CD4-positive, CD25-positive, alpha-beta regulatory T cell (primary cell): Measurements from ENCODE around the gene ANKRD44. TPM values are rescaled to one million over a fixed set of nuclear protein-coding genes. Genes with fewer than 3 reads are reported as not detected.

Source experiments
- ATAC-seq, 2 donors: fragments of 150-1000 bp; cut with Tn5 transposase; one replicate each; pipeline ENCODE4 v1.10.0; 2021; ENCODE audit warnings: low read depth in 2 of 2, moderate number of reproducible peaks in 2 of 2, moderate library complexity in 1 of 2
- DNase-seq, 3 donors: peaks; one replicate each; pipeline versions ENCODE4 v3.0.0 to v3.0.0-alpha.2; 2012 to 2022; ENCODE audit warnings: mixed read lengths in 1 of 3
- H3K27ac ChIP-seq: one replicate; pipeline ENCODE4 v1.7.0; 2013; ENCODE audit warnings: mild to moderate bottlenecking, low read length; ENCODE audit not compliant: insufficient read depth, poor library complexity, severe bottlenecking
- H3K27me3 ChIP-seq: one replicate; pipeline ENCODE4 v1.7.0; 2013; ENCODE audit warnings: low read length; ENCODE audit not compliant: control insufficient read depth, insufficient read depth
- H3K36me3 ChIP-seq: one replicate; pipeline ENCODE4 v1.7.0; 2013; ENCODE audit warnings: mild to moderate bottlenecking, low read length, moderate library complexity; ENCODE audit not compliant: control insufficient read depth, insufficient read depth
- H3K4me1 ChIP-seq: 2 replicates; pipeline ENCODE4 v1.7.0; 2013; ENCODE audit warnings: mild to moderate bottlenecking, low read length; ENCODE audit not compliant: insufficient read depth, control insufficient read depth, poor library complexity, severe bottlenecking
- H3K4me3 ChIP-seq: one replicate; pipeline ENCODE4 v1.7.0; 2013; ENCODE audit warnings: low read depth, mild to moderate bottlenecking, low read length, moderate library complexity
- H3K9me3 ChIP-seq, 2 experiments: 1 replicate in 1 of 2; 2 replicates in 1 of 2; pipeline ENCODE4 v1.7.0; 2013; ENCODE audit warnings: low read length in 2 of 2, mild to moderate bottlenecking in 1 of 2, moderate library complexity in 1 of 2; ENCODE audit not compliant: control insufficient read depth in 2 of 2
- H3K27ac Mint-ChIP-seq, 3 donors: one replicate each; pipeline ENCODE4 v1.8.0; 2020 to 2022; ENCODE audit warnings: mild to moderate bottlenecking in 3 of 3, mixed read lengths in 3 of 3, moderate library complexity in 2 of 3
- H3K27me3 Mint-ChIP-seq: one replicate; pipeline ENCODE4 v1.8.0; 2022; ENCODE audit warnings: mild to moderate bottlenecking, mixed read lengths
- H3K36me3 Mint-ChIP-seq: one replicate; pipeline ENCODE4 v1.8.0; 2020; ENCODE audit warnings: mixed read lengths
- H3K4me1 Mint-ChIP-seq, 4 donors: one replicate each; pipeline ENCODE4 v1.8.0; 2020 to 2022; ENCODE audit warnings: mixed read lengths in 4 of 4, mild to moderate bottlenecking in 1 of 4
- H3K4me3 Mint-ChIP-seq, 4 donors: one replicate each; pipeline ENCODE4 v1.8.0; 2020 to 2022; ENCODE audit warnings: mild to moderate bottlenecking in 4 of 4, mixed read lengths in 4 of 4, moderate library complexity in 3 of 4
- H3K9me3 Mint-ChIP-seq, 7 donors: one replicate each; pipeline ENCODE4 v1.8.0; 2020 to 2022; ENCODE audit warnings: mixed read lengths in 7 of 7, mild to moderate bottlenecking in 3 of 7, moderate library complexity in 2 of 7
- polyA plus RNA-seq, 4 donors: library from polyadenylated mRNA; unstranded; fragments of 300-500 nt; fragmentation: Illumina TruSeq; gene quantifications; one replicate each; pipeline ENCODE4 v1.2.3, GENCODE V29; 2021
- total RNA-seq: library from RNA; stranded (reverse); gene quantifications from one replicate; pipeline ENCODE4 v1.2.3, GENCODE V29; 2022

ANKRD44 gene
- total and polyA plus RNA-seq, 5 donors from 2014 or later = 69.6 to 301 (median 85.0) TPM

DNA sequence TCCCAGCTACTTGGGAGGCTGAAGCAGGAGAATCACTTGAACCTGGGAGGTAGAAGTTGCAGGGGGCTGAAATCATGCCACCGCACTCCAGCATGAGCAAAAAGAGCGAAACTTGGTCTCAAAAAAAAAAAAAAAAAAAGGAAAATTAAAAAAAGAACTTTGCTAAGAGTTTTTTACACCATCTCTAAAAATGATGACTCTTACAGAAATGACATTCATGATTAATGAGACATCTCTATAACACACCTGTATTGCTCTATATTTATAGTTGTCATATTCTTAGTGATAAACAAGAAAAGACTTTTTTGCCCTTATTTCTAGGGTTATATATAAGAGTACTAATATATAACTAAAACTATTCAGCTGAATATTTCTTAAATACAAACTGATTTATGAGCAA is 34.4 kb downstream of the ANKRD44 start:
- Mint-ChIP-seq H3K4me3 (no peak overlapping the region), H3K36me3 (peaks cover 31% of the 10 kb centered on the region), H3K27me3 (no peaks in the 10 kb centered on the region), H3K9me3 (peaks cover 0 to 2% (median 0%) of the 10 kb centered on the region in 7 donors), H3K27ac (peak overlapping the region in 2 of 3 donors; percentile 48 to 84), H3K4me1 (peaks cover 39 to 90% (median 73%) of the 10 kb centered on the region in 4 donors)
- Histone ChIP-seq H3K4me3 (peak overlapping the region; percentile 13), H3K9me3 (no peaks in the 10 kb centered on the region), H3K4me1 (peaks cover 70% of the 10 kb centered on the region), H3K36me3 (peaks cover 15% of the 10 kb centered on the region), H3K27ac (peak overlapping the region; percentile 23), H3K27me3 (no peaks in the 10 kb centered on the region)
- no peak for DNase-seq
- no peak for ATAC-seq

DNA sequence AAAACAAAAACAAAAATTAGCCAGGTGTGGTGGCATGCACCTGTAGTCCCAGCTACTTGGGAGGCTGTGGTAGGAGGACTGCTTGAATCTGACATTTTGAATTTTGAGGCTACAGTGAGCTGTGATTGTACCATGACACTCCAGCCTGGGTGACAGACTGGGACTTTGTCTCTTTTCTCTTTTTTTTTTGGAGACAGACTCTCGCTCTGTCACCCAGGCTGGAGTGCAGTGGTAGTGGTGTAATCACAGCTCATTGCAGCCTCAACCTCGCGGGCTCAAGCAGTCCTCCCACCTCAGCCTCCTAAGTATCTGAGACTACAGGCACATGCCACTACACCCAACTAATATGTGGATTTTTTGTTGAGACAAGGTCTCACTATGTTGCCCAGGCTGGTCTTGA is 35.6 kb downstream of the ANKRD44 start:
- Mint-ChIP-seq H3K36me3 (peaks cover 32% of the 10 kb centered on the region), H3K4me3 (peak overlapping the region in 2 of 4 donors; percentile 33 to 58), H3K4me1 (peaks cover 36 to 90% (median 75%) of the 10 kb centered on the region in 4 donors), H3K27me3 (no peaks in the 10 kb centered on the region), H3K27ac (peak overlapping the region; percentile 77 to 86 (median 84)), H3K9me3 (peaks cover 0 to 2% (median 0%) of the 10 kb centered on the region in 7 donors)
- H3K9me3 ChIP-seq = no peaks in the 10 kb centered on the region
- peak overlapping the region; percentile 53 for H3K27ac ChIP-seq
- peaks cover 70% of the 10 kb centered on the region for H3K4me1 ChIP-seq
- no peak for DNase-seq
- no peaks in the 10 kb centered on the region for H3K27me3 ChIP-seq
- no peak overlapping the region for H3K4me3 ChIP-seq
- ATAC-seq = no peak
- peaks cover 13% of the 10 kb centered on the region for H3K36me3 ChIP-seq

- no peaks in the 10 kb centered on the region for H3K27me3 ChIP-seq
- ATAC-seq (no peak), DNase-seq (no peak)
- no peaks in the 10 kb centered on the region for H3K9me3 ChIP-seq
- Mint-ChIP-seq H3K9me3 (peaks cover 0 to 2% (median 0%) of the 10 kb centered on the region in 7 donors), H3K27ac (peak overlapping the region; percentile 77 to 86 (median 84)), H3K4me1 (peaks cover 34 to 90% (median 75%) of the 10 kb centered on the region in 4 donors), H3K36me3 (peaks cover 26% of the 10 kb centered on the region), H3K4me3 (peak overlapping the region in 3 of 4 donors; percentile 28 to 58 (median 33)), H3K27me3 (no peaks in the 10 kb centered on the region)
- peak overlapping the region; percentile 55 for H3K4me3 ChIP-seq
- H3K4me1 ChIP-seq = peaks cover 70% of the 10 kb centered on the region
- H3K36me3 ChIP-seq = peaks cover 10% of the 10 kb centered on the region
- peak overlapping the region; percentile 53 for H3K27ac ChIP-seq
Observed at GRCh38 chr2:197274349-197274748, 36.2 kb downstream of the ANKRD44 start.

GRCh38 chr2:197273485-197273884 is 37.1 kb downstream of the ANKRD44 start:
- Mint-ChIP-seq H3K4me1 (peaks cover 42 to 90% (median 75%) of the 10 kb centered on the region in 4 donors), H3K9me3 (peaks cover 0 to 2% (median 0%) of the 10 kb centered on the region in 7 donors)

DNA sequence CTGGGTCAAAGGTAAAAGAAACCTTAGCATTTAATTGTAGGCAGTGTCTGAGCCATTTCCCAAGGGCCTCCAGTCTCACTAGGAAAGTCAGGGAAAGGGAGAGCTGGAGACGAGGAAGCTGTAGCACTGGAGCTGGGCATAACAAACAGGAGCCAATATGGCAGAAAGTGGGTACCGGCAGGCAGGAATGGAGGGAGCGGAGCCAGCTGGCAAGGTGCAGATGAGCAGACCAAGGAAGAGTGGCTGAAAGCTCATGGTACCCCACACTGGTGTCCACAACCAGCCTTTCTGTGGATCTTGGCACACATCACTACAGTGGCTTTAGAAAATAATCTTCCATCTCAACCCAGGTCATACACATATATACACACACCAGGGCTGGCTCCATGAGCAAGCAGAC is 40.0 kb downstream of the ANKRD44 start:
- H3K9me3 Mint-ChIP-seq = peaks cover 0 to 2% (median 0%) of the 10 kb centered on the region in 7 donors
- Histone ChIP-seq H3K36me3 (peaks cover 5% of the 10 kb centered on the region), H3K27me3 (no peaks in the 10 kb centered on the region), H3K4me3 (peak overlapping the region; percentile 34), H3K4me1 (peaks cover 80% of the 10 kb centered on the region), H3K9me3 (no peaks in the 10 kb centered on the region), H3K27ac (peak overlapping the region; percentile 67)
- peak overlapping the region; percentile 14 to 85 (median 84) for H3K27ac Mint-ChIP-seq
- peaks cover 50 to 96% (median 87%) of the 10 kb centered on the region in 4 donors for H3K4me1 Mint-ChIP-seq
- peak overlapping the region; percentile 37 to 75 (median 48) for H3K4me3 Mint-ChIP-seq
- ATAC-seq (no peak), DNase-seq (no peak)
- H3K27me3 Mint-ChIP-seq = no peaks in the 10 kb centered on the region
- H3K36me3 Mint-ChIP-seq = peaks cover 14% of the 10 kb centered on the region

More at GRCh38 chr2:197273485-197273884, 37.1 kb downstream of the ANKRD44 start:
- Mint-ChIP-seq H3K27me3 (no peaks in the 10 kb centered on the region), H3K36me3 (peaks cover 19% of the 10 kb centered on the region), H3K27ac (peak overlapping the region; percentile 83 to 87 (median 84)), H3K4me3 (no peak overlapping the region)
- Histone ChIP-seq H3K27ac (no peak overlapping the region), H3K27me3 (no peaks in the 10 kb centered on the region), H3K36me3 (peaks cover 5% of the 10 kb centered on the region), H3K4me1 (peaks cover 70% of the 10 kb centered on the region), H3K9me3 (no peaks in the 10 kb centered on the region), H3K4me3 (no peak overlapping the region)
- ATAC-seq (no peak), DNase-seq (no peak)

DNA sequence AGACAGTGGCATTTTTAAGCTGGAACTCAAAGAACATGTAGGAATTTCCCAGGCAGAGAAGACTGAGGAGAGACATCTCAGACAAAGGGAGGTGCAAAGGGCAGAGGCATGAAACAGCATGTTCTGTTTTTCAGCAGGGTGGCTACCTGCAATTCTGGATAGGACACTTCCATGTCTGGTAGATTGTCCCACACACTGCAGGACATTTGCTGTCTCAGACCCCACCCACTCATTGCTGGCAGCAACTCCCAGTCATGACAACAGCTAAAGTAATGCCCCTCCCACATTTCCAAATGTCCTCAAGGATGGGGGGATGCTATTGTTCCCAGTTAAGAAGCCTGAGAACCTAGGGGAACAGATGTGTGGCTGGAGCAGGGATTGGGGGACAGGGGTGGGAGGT is 40.8 kb downstream of the ANKRD44 start:
- no peak for DNase-seq
- Histone ChIP-seq H3K4me3 (peak overlapping the region; percentile 34), H3K4me1 (peaks cover 88% of the 10 kb centered on the region), H3K36me3 (peaks cover 5% of the 10 kb centered on the region), H3K27ac (peak overlapping the region; percentile 67), H3K9me3 (no peaks in the 10 kb centered on the region), H3K27me3 (no peaks in the 10 kb centered on the region)
- Mint-ChIP-seq H3K4me3 (peak overlapping the region; percentile 22 to 75 (median 42)), H3K9me3 (peaks cover 0 to 2% (median 0%) of the 10 kb centered on the region in 7 donors), H3K27ac (peak overlapping the region; percentile 84 to 98 (median 85)), H3K27me3 (no peaks in the 10 kb centered on the region), H3K36me3 (peaks cover 10% of the 10 kb centered on the region), H3K4me1 (peaks cover 49 to 97% (median 89%) of the 10 kb centered on the region in 4 donors)
- ATAC-seq = no peak

DNA sequence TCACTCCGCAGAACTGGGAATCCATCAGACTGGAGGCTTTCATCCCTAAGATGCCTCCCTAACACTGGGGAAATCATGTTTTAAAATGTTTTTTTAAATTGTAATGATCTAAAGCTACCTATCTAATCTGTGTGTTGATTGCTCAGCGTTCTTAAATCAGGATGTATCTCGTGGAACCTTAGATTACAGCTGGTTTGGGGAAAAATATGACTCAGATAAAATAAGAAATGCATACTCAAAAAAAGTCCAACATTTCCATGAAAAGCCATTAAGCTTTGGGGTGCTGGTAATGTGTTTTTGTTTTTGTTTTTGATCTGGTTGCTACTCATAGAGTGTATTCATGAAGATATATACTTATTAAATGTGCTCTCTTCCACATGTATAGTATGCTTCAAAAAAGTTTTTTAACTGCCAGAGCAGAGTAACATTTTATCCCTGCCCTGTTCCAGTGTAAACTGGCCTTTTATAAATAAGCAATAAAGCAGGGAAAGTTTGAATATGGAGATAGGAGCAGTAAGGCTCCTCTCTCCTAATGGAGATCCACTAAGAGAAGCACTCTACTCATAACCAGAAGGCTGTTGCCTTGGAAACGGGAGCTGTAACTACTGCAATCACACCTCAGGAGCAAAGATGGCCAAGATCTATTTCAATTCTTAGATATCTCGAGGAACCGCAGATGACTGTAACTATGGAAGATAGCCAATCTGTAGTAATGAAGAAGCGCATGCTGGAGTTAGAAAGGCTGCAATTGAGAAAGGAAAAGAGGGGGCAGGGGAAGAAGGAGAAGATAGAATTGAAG is 41.6 kb downstream of the ANKRD44 start:
- ATAC-seq = peak in 1 of 2 donors; percentile 35
- no peaks in the 10 kb centered on the region for H3K9me3 ChIP-seq
- Mint-ChIP-seq H3K4me1 (peaks cover 43 to 97% (median 89%) of the 10 kb centered on the region in 4 donors), H3K4me3 (peak overlapping the region; percentile 29 to 52 (median 42)), H3K9me3 (peaks cover 0 to 2% (median 0%) of the 10 kb centered on the region in 7 donors), H3K36me3 (peaks cover 10% of the 10 kb centered on the region), H3K27me3 (no peaks in the 10 kb centered on the region), H3K27ac (peak overlapping the region; percentile 84 to 98 (median 85))
- H3K27ac ChIP-seq = peak overlapping the region; percentile 67
- H3K27me3 ChIP-seq = no peaks in the 10 kb centered on the region
- DNase-seq = peak in 2 of 3 donors; percentile 40 to 47
- H3K36me3 ChIP-seq = no peaks in the 10 kb centered on the region
- peaks cover 89% of the 10 kb centered on the region for H3K4me1 ChIP-seq
- H3K4me3 ChIP-seq = peak overlapping the region; percentile 34
